Ectodermal cell (in vitro differentiated cells): ENCODE measurements around the gene G3BP2.
"Not testable (repeated sequence)": the region's sequence is repeated elsewhere in the genome, so short reads cannot be mapped to it uniquely, and the experiment has no call there.

Experiments used
- H3K27ac ChIP-seq: 2 replicates; pipeline ENCODE4 v1.7.0; 2013; ENCODE audit warnings: mild to moderate bottlenecking, low read depth, low read length; ENCODE audit not compliant: insufficient read depth, poor library complexity, severe bottlenecking
- H3K27me3 ChIP-seq: 2 replicates; pipeline ENCODE4 v1.7.0; 2013; ENCODE audit warnings: mild to moderate bottlenecking, low read length; ENCODE audit not compliant: insufficient read depth, control insufficient read depth, poor library complexity, severe bottlenecking
- H3K36me3 ChIP-seq: one replicate; pipeline ENCODE4 v1.7.0; 2013; ENCODE audit warnings: low read length; ENCODE audit not compliant: control insufficient read depth, insufficient read depth
- H3K4me1 ChIP-seq: one replicate; pipeline ENCODE4 v1.7.0; 2013; ENCODE audit warnings: low read length; ENCODE audit not compliant: control insufficient read depth, insufficient read depth
- H3K4me3 ChIP-seq: 2 replicates; pipeline ENCODE4 v1.7.0; 2013; ENCODE audit warnings: low read depth, low read length, control low read depth; ENCODE audit not compliant: insufficient read depth
- H3K9me3 ChIP-seq: 2 replicates; pipeline ENCODE4 v1.7.0; 2013; ENCODE audit warnings: mild to moderate bottlenecking, low read length, moderate library complexity; ENCODE audit not compliant: control insufficient read depth
- WGBS, 2 experiments: methylation state at CpG; one replicate each; pipeline ENCODE4 v1.1.7; 2013; ENCODE audit warnings: missing lambda C conversion rate in 2 of 2; 5-methylcytosine and 5-hydroxymethylcytosine counted together

Gene G3BP2

GRCh38 chr4:75667636-75668035, 5.6 kb downstream of the G3BP2 start:
- not testable (repeated sequence) for H3K27ac ChIP-seq, H3K36me3 ChIP-seq, H3K27me3 ChIP-seq, H3K9me3 ChIP-seq, H3K4me3 ChIP-seq
- 85 to 87% methylated on average over 7 of the region's 7 CpGs for WGBS, 2 experiments
- peaks cover 13% of the 10 kb centered on the region for H3K4me1 ChIP-seq

GRCh38 chr4:75666299-75666698, 6.9 kb downstream of the G3BP2 start:
- no peak overlapping the region for H3K27ac ChIP-seq
- H3K36me3 ChIP-seq = no peaks in the 10 kb centered on the region
- peaks cover 8% of the 10 kb centered on the region for H3K4me1 ChIP-seq
- 89 to 92% methylated on average over 2 to 4 of the region's 4 CpGs for WGBS, 2 experiments
- no peaks in the 10 kb centered on the region for H3K27me3 ChIP-seq
- H3K4me3 ChIP-seq = no peak overlapping the region
- H3K9me3 ChIP-seq = no peaks in the 10 kb centered on the region

DNA sequence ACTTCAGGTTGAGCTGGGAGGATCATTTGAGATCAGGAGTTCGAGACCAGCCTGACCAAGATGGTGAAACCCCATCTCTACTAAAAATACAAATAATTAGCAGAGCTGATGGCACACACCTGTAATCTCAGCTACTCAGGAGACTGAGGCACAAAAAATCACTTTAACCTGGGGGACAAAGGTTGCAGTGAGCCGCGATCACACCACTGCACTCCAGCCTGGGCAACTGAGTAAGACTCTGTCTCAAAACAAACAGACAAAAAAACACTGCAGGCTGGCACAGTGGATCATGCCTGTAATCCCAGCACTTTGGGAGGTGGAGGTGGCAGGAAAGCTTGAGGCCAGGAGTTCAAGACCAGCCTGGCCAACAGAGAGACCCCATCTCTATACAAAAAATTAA, 8.6 kb downstream of the G3BP2 start:
- H3K9me3 ChIP-seq, H3K4me1 ChIP-seq, H3K27me3 ChIP-seq, H3K36me3 ChIP-seq, H3K4me3 ChIP-seq, H3K27ac ChIP-seq: not testable (repeated sequence)
- WGBS, 2 experiments = 92 to 93% methylated on average over 3 of the region's 3 CpGs

GRCh38 chr4:75662626-75663025, 10.6 kb downstream of the G3BP2 start:
- H3K4me1 ChIP-seq = no peaks in the 10 kb centered on the region
- H3K27me3 ChIP-seq = no peaks in the 10 kb centered on the region
- no peaks in the 10 kb centered on the region for H3K9me3 ChIP-seq
- H3K36me3 ChIP-seq = peaks cover 8% of the 10 kb centered on the region
- no peak overlapping the region for H3K4me3 ChIP-seq
- 84 to 89% methylated on average over 2 of the region's 2 CpGs for WGBS, 2 experiments
- no peak overlapping the region for H3K27ac ChIP-seq

- H3K4me3 ChIP-seq = no peak overlapping the region
- H3K9me3 ChIP-seq = no peaks in the 10 kb centered on the region
- no peak overlapping the region for H3K27ac ChIP-seq
- H3K36me3 ChIP-seq = peaks cover 11% of the 10 kb centered on the region
- H3K27me3 ChIP-seq = no peaks in the 10 kb centered on the region
- no peaks in the 10 kb centered on the region for H3K4me1 ChIP-seq
- 100% methylated on average over 2 of the region's 2 CpGs; no CpG with 5 or more reads in 1 of the 2 experiments for WGBS, 2 experiments
Observed at GRCh38 chr4:75660491-75660890, 12.7 kb downstream of the G3BP2 start.

GRCh38 chr4:75659512-75660031, 13.6 kb downstream of the G3BP2 start:
- Histone ChIP-seq H3K4me3 (no peak overlapping the region), H3K9me3 (no peaks in the 10 kb centered on the region), H3K36me3 (peaks cover 16% of the 10 kb centered on the region), H3K4me1 (no peaks in the 10 kb centered on the region), H3K27me3 (no peaks in the 10 kb centered on the region), H3K27ac (no peak overlapping the region)
- 82 to 100% methylated on average over 1 of the region's 1 CpG for WGBS, 2 experiments

GRCh38 chr4:75658876-75659275, 14.3 kb downstream of the G3BP2 start:
- H3K4me3 ChIP-seq = no peak overlapping the region
- no peaks in the 10 kb centered on the region for H3K4me1 ChIP-seq
- peaks cover 17% of the 10 kb centered on the region for H3K36me3 ChIP-seq
- 97 to 98% methylated on average over 3 to 4 of the region's 4 CpGs for WGBS, 2 experiments
- no peak overlapping the region for H3K27ac ChIP-seq
- no peaks in the 10 kb centered on the region for H3K27me3 ChIP-seq
- H3K9me3 ChIP-seq = no peaks in the 10 kb centered on the region

DNA sequence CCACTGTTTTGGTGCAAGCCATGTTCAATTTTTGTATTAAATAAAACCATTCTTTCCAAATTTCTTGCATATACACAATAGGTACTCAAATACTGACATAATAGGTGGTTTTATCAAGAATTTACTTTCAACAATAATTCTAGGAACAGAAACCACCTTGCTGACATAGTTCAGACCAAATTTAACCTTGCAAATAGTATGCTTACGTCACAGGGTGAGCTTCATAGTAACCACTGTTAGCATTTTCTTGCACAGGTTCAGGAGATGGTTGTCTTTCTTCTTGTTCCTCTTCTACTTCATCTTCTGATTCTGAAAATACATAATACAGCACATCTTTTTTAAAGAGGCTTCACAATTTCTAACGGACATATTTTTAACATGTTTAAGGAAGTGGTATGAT, 17.6 kb downstream of the G3BP2 start:
- no peaks in the 10 kb centered on the region for H3K9me3 ChIP-seq
- WGBS, 2 experiments = 90 to 94% methylated on average over 1 of the region's 2 CpGs
- peaks cover 30% of the 10 kb centered on the region for H3K36me3 ChIP-seq
- no peaks in the 10 kb centered on the region for H3K27me3 ChIP-seq
- H3K4me3 ChIP-seq = no peak overlapping the region
- H3K27ac ChIP-seq = no peak overlapping the region
- H3K4me1 ChIP-seq = no peaks in the 10 kb centered on the region

DNA sequence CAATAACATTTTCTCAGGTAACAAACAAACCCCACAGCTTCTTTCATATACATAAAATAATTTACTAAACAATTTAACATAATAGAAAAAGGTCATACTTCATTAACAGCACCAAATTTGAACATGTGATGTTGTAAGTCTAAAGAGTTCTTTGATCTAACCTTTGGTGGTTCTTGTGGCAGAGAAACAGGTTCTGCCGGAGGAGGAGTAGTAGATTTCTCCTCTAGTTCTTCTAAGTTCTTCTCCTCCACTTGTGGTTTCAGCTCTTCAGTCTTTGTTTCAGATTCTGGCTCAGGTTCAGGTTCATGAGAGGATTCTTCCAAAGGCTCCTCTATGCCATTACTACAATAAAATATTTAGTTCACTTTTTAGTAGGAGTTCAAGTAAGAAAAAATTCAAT, 18.3 kb downstream of the G3BP2 start:
- no peak overlapping the region for H3K27ac ChIP-seq
- H3K36me3 ChIP-seq = peaks cover 30% of the 10 kb centered on the region
- no peak overlapping the region for H3K4me3 ChIP-seq
- H3K9me3 ChIP-seq = no peaks in the 10 kb centered on the region
- WGBS, 2 experiments = 97 to 100% methylated on average over 1 of the region's 1 CpG
- H3K27me3 ChIP-seq = no peaks in the 10 kb centered on the region
- H3K4me1 ChIP-seq = no peaks in the 10 kb centered on the region

DNA sequence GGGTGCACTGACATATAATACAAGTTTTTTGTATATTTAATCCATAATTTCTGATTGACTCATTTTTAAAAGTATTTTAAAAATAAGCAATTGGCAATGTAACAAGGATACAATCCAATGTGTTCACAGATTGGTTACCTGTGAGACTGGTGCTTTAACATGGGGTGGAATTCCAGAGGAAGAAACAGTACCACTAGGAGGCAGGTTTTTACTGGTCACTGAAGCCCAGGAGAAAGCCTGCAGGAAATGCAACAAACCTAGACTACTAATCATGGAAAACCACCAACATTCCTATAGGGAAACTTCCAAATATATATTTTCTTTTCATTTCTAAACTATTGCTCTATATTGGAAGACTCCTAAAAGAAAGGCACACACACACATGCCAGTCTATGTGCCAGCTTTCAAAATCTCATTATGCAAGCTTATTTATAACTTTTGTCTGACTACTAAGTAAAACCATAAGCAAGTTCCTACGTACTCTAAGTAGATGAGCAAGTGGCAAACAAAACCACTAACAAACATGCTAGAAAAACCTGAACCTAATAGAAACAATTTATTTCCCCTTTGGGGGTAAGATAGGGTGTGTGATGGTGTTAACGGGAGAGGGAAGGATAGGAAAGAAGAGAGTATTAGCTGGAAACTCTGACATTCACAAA, 19.2 kb downstream of the G3BP2 start:
- H3K27ac ChIP-seq = no peak overlapping the region
- 86% methylated on average over 1 of the region's 2 CpGs; no CpG with 5 or more reads in 1 of the 2 experiments for WGBS, 2 experiments
- H3K4me1 ChIP-seq = no peaks in the 10 kb centered on the region
- H3K27me3 ChIP-seq = no peaks in the 10 kb centered on the region
- peaks cover 30% of the 10 kb centered on the region for H3K36me3 ChIP-seq
- no peaks in the 10 kb centered on the region for H3K9me3 ChIP-seq
- no peak overlapping the region for H3K4me3 ChIP-seq
